ENCODE data around the gene PSMC4.

Gene PSMC4

GRCh38 chr19:39970675-39971379 lies at the start of gene PSMC4:
Gene PSMC4 (plus strand): TSS chr19:39971165. CDS start chr19:39971203, 38 bp downstream.
- peak; percentile 99 for DNase-seq (ENCODE audit: low spot score)

- no peak for DNase-seq (ENCODE audit: low spot score)
Observed at GRCh38 chr19:39923862-39924261, 47.1 kb upstream of the PSMC4 start.

- no peak for DNase-seq (ENCODE audit: low spot score)
Observed at GRCh38 chr19:39924389-39924788, 46.6 kb upstream of the PSMC4 start.

DNA sequence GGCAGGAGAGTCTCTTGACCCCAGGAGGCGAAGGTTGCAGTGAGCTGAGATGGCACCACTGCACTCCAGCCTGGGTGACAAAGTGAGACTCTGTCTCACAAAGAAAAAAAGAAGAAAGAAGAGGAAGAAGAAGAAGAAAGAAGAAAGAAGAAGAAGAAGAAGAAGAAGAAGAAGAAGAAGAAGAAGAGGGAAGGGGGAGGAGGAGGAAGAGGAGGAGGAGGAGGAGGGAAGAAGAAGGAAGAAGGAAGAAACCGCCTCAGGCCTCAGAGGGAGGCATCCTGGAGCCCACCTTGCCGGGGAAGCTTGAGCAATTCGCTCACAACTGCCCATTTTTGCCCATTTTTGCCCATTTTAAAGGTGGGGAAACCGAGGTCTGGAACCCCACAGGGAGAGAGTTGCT lies 46.0 kb upstream of the PSMC4 start:
- DNase-seq (ENCODE audit: low spot score) = no peak

- DNase-seq (ENCODE audit: low spot score) = no peak
Observed at GRCh38 chr19:39926170-39926760, 44.7 kb upstream of the PSMC4 start.

DNA sequence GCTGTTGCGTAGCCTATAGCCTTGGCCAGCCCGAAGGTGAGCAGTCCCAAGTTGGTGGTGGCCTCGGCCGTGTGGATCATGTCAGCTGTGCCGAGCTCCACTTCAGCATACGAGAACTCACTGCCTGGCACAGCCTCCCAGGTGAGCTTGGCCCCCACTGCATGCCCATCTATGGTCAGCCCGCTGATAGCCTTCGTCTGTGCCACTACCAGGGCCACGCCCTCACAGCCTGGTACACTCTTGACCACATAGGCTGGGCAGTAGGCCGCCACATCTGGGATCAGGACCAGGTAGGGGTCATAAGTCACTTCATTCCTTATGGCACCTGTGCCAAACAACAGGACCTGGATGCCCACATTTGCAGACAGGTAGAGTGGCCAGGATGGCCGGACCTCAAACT lies 43.9 kb upstream of the PSMC4 start:
- no peak for DNase-seq (ENCODE audit: low spot score)

GRCh38 chr19:39927524-39928356 lies 43.2 kb upstream of the PSMC4 start:
- no peak for DNase-seq (ENCODE audit: low spot score)

GRCh38 chr19:39928357-39928725 lies 42.6 kb upstream of the PSMC4 start:
- DNase-seq (ENCODE audit: low spot score) = no peak

GRCh38 chr19:39929750-39930149 lies 41.2 kb upstream of the PSMC4 start:
- no peak for DNase-seq (ENCODE audit: low spot score)

DNA sequence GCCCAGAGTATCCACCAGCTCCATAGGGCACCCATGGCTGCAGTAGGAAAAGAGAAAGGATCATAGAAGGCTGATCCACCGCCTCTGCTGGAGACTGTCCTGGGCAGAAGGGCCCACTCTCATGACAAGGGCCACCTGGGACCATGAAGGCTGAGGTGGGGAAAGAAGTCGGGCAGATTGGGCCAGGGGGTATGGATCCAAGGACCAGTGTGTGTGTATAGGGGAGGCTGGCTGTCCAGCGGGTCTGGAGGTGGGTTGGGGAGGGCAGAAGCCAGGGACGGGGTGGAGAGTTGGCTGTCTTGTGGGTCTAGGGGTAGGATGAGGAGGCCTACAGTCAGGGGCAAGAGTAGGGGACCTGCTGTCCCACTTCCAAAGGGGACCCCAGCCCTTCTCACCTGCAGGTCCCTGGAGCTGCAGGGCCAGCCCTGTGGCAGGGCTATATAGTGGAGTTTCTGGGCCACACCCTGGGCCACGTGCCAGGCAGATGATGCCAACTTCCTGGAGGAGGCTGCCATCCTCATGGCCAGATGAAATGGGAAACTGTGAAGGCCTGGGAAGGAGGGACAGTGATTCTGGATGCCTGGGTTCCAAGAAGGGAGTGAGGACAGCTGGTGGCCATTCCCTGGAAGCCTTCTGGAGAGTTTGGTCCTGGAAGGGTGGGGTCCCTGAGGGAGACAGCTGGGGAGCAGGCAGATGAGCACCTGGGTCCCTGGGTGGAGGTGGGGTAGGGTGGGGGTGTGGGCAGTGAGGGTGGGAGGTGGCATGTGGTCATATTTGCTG lies 36.2 kb upstream of the PSMC4 start, which contains the start of gene FCGBP:
Gene FCGBP, minus strand, starts transcription at position 51 of the 780 bp plus-strand sequence.
- DNase-seq (ENCODE audit: low spot score) = no peak

- no peak for DNase-seq (ENCODE audit: low spot score)
Observed at GRCh38 chr19:39935364-39935661, 35.7 kb upstream of the PSMC4 start.

DNA sequence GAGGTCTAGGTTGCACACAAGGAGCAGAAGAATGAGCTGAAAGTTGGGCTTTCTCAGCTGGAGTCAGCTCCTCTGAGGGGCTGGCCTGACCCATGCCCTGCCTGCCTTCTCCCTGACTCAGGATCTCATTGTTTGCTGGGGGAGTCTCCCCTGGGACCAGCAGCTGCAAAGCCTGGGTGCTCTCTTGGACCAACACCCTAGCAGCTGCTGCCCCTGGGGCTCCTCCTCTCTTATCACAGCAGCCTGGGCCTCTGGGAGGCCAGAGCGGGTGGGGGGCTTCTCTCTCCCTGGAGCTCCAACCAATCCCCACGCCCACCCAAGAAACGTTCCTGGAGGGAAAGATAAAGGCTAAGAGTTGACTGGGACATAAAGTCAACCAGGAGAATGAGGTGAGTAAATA lies 34.9 kb upstream of the PSMC4 start:
- DNase-seq (ENCODE audit: low spot score) = no peak

DNA sequence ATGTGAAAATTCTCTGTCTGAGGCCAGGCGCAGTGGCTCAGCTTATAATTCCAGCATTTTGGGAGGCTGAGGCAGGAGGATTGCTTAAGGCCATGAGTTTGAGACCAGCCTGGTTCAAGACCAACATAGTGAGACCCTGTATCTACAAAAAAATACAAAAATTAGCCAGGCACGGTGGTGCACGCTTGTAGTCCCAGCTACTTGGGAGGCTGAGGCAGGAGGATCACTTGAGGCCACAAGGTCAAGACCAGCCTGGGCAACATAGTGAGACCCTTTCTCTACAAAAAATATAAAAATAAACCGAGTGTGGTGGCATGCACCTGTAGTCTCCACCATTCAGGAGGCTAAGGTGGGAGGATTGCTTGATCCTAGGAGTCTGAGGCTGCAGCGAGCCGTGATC lies 34.3 kb upstream of the PSMC4 start:
- DNase-seq (ENCODE audit: low spot score) = no peak

DNA sequence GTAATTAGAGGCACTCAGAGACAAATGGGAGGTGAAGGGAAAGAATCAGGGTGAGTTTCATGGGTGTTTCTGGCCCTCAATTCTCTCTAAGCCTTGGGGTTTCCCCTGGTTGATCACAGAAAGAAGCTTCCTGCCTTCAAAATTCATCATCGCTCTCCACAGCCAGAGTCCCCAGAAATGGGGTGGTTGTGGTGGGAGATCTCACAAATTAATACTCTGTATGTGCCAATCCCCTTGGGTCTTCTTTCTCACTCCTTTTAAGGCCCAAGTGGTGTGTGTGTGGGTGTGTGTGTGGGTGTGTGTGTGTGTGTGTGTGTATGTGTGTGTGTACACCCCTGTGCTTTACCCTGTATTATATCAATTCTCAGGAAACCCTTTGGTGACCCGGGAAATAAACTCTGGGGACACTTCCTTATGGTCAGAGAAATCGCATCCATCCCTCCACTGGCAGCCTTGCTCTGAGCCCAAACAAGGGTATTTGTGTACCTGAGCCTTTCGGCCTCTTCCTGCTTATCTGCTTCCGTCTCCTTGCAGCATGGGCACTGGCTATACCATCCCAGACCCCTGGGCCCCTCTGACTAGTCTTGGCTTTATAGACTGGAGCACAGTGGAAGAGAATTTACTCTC lies 33.8 kb upstream of the PSMC4 start:
- DNase-seq (ENCODE audit: low spot score) = no peak

DNA sequence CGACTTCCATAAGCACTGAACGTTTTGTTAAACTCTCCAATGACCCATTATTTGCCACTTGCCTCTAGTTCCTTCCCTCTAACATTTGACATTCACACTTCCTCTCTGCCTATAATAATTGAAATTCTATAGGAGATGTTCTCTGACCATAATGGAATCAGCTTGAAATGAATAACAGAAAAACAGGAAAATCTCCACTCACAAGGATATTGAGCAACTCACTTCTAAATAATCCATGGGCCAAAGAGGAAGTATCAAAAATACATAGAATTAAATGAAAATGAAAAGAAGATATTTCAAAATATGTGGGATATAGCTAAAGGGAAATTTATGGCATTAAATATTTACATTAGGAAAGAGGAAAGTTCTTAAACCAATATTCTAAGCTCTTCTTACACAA lies 33.2 kb upstream of the PSMC4 start:
- no peak for DNase-seq (ENCODE audit: low spot score)

DNA sequence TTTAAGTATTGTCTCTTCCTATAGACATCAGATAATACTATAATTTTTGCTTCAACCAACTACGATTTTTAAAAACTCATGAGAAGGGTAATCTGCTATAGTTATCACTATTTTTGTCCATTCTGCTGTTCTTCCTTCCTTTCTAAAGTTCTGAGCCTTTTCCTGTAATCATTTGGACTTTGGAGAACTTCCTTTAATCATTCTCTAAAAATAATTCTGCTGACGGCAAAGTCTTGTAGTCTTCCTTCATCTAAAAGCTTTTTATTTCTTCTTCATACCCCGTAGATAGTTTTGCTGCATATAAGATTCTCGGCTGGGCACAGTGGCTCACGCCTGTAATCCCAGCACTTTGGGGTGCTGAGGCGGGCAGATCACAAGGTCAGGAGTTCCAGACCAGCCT lies 31.4 kb upstream of the PSMC4 start:
- DNase-seq (ENCODE audit: low spot score) = no peak

DNA sequence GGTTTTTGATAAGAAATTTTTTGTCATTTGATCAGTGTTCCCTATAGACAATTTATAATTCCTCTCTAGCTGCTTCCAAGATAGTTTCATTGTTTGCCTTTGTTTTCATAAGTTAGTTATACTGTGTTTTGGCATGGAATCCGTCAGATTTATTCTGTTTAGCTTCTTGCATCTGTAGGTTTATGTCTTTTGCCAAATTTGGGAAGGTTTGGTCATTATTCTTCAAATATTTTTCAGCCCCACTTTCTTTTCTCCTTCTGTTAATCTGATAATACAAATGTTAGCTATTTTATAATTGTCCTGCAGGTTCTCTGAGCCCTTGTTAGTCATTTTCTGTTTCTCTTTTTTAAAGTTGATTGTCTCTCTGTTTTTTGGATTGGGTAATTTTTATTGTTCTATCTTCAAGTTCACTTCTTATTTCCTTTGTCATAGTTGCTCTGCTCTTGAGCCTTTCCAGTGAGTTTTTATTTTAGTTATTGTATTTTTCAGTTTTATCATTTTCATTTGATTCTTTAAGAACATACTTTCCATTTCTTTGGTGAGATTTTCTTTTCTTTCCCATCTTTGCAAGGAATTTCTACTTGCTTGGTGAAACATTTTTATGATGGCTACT lies 30.6 kb upstream of the PSMC4 start:
- no peak for DNase-seq (ENCODE audit: low spot score)

DNA sequence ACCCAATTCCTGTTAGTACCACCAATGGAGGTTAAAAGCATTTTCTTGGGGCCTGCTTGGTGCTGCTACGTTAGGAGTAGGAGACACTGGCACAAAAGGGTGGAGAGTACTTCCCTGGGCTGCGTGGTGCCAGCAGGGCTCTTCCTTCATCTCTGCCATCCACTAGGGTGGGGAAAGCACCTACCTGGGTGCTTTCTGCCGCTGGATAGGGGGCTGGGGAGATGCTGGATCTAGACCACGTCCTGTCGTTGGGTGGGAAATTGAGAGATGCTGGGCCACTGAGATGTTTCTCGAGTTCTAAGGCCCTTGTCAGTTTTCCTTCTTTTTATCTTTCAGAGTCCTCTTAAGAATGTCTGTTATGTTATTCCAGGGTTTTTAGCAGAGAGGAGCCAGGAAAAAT lies 29.8 kb upstream of the PSMC4 start:
- DNase-seq (ENCODE audit: low spot score) = no peak

- DNase-seq (ENCODE audit: low spot score) = peak; percentile 77
Observed at GRCh38 chr19:39941615-39942365, 29.2 kb upstream of the PSMC4 start.

- no peak for DNase-seq (ENCODE audit: low spot score)
Observed at GRCh38 chr19:39942366-39942730, 28.6 kb upstream of the PSMC4 start.

GRCh38 chr19:39943586-39943985 lies 27.4 kb upstream of the PSMC4 start:
- no peak for DNase-seq (ENCODE audit: low spot score)

All from germinal center (tissue), 1 donor.